ENCODE measurements around the gene MIS18A.
"Not testable (repeated sequence)": the region's sequence is repeated elsewhere in the genome, so short reads cannot be mapped to it uniquely, and the experiment has no call there.

Gene MIS18A

DNA sequence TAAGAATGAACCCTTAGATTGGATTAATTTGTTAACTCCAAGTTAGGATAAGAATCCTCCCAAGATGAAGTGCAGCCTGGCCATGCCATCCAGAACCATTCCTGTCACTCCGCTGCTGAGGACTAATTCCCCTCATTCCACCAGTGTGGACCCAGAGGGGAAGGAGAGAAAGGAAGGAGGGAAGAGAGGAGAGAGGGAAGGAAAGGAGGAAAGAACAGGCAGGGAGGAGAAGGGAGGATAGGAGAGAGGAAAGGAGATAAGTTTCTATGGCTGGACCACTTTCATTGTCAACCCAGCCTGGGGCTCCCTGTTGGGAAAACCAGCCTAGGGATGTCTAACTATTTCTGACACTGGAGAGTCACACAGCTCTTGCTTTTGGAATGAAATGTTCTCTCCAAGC lies 24.5 kb upstream of the MIS18A start:
- DNase-seq: no peak

DNA sequence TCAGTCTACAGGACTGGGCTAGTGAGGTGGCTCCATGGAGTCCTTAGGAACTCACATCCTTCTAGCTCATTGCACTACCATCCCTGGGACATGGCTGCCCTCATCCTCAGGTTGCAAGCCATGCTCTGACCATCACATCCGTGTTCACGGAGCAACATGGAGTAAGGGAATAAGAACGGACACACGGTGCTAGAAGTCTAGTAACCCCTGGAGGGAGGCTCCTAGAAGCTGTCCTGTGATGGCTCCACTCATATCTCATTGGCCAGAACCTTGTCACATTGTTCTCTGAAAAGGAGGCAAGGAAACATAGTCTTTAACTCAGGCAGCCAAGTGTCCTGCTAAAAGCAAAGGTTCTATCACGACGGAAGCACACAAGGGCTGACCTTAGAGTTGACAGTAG lies 23.7 kb upstream of the MIS18A start:
- no peak for DNase-seq

DNA sequence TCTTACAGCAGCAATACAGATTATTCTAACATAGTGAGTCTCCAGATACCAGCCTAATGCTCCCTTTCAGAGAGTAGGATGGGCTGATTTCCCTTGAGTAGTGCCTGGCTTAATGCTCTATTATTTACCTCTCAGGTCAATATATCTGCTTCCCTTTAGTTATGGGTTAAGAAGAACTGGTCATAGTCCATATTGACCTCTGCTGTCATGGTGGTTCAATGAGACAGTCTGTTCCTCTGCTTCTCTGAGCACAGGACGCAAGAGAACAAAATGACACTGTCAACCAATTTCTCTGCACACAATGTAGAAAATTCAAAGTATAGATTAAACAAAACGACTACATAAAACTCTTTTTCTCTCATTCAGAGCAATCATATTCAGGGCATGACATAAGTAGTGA lies 22.7 kb upstream of the MIS18A start:
- DNase-seq: no peak

DNA sequence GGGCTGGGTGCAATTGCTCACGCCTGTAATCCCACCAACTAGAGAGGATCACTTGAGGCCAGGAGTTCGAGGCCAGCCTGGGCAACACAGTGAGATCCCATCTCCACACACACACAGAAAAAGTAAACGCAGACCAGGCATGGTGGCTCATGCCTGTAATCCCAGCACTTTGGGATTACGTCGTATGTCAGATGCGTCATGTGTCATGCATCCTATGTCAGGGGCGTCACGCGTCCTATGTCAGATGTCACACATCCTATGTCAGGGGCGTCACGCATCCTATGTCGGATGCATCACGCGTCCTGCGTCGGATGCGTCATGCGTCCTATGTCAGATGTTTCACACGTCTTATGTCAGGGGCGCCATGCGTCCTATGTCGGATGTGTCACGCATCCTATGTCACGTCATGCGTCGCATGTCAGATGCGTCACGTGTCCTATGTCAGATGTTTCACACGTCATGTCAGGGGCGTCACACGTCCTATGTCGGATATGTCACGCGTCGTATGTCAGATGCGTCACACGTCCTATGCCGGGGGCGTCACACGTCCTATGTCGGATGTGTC lies 21.4 kb upstream of the MIS18A start:
- DNase-seq: no peak

DNA sequence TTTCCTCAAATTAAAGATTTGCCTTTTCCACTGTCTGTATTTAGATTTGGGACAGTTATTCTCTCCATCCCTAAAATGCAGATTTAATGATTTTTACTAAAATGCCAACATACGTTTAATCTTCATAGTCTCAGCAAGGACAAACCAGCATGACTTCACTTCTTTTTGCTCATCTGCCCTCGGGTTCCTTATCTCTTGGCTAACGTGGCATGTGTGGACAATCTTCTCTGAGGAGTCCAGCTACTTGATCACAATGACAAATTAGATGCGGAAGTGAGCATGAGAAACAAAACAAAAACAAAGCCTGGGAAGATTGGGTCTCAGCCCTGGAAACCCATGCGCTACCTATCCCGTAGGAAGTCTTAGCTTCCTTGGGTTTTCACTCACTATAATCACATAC lies 20.8 kb upstream of the MIS18A start:
- DNase-seq: no peak

DNA sequence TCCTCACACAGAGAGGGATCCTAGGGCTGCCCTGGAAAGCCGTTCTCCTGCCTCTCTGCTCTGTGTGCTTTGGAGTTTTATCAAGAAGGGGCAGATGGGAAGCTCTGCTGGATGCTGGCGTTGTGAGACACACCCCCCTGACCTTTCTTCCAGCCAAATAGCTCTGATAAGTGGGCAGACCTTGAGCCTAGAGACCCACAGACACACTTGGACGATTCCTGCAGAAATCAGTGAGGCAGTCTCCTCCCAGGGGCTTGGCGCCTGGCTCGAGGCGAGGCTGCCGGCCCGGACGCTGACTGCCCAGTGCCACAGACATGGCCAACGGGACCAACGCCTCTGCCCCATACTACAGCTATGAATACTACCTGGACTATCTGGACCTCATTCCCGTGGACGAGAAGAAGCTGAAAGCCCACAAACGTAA lies 19.8 kb upstream of the MIS18A start, which contains the start of gene MRAP:
Gene MRAP (plus strand): TSS at position 198 of the 424 bp plus-strand sequence. CDS start 117 bp downstream, at position 315.
- no peak for DNase-seq

DNA sequence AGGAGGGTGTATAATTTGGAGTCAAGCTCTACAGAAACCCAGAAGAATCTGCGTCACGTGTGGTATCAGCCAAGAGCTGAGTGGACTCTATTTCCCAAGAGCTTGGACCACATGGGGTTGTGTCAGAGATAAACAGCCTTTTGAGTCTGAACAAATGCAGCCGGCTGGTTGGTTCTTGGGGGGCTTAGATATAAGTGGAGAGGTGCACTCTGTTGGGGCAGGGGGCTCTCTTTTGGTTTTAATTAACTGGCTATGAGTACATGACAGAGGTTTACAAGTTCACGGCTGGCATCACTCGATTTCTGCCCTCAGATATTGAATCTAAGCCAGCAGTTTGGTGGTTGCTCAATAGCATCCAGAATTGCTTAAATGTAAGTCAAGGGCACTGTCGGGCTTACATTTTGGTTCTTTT lies 19.3 kb upstream of the MIS18A start:
- DNase-seq: no peak

DNA sequence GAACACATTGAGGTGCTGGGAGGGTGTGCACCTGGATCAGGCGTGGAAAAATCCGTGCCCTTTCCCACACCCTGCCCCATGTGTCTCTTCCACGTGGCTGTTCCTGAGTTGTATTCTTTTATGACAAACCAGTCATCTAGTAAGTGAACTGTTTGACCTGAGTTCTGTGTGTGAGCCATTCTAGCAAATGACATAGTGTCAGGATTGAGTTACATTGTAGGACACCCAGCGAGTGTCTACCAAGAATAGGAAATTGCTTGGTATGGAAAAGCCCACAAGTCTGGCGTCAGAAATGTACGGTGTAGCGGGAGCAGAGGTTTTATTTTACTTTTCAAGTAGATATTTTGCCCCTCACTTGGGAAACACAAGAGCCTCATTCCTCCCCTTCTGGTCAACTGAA lies 18.6 kb upstream of the MIS18A start:
- DNase-seq: no peak

DNA sequence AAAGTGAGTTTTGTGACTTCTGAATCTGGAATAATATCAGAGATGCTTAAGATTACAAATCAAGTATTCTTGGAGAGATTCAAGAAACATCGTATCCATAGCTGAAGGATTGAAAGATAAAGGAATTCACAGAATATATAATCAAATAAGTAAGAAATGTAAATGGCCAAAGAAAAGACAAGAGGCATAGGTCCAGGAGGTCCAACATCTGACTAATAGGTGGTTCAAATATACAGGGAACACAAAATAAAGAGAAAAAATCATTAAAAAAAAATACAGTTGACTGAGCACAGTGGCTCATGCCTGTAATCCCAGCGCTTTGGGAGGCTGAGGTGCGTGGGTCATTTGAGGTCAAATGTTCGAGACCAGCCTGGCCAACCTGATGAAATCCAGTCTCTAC lies 6.6 kb upstream of the MIS18A start:
- DNase-seq: no peak

DNA sequence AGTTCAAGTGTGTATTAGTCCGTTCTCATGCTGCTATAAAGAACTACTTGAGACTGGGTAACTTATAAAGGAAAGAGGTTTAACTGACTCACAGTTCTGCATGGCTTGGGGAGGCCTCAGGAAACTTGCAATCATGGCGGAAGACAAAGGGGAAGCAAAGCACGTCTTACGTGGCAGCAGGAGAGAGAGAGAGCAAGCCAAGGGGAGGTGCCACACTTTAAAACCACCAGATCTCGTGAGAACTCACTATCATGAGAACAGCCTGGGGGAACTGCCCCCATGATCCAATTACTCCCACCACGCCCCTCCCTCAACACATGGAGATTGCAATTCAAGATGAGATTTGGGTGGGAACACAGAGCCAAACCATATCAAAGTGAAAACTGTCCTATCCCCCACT lies 4.1 kb upstream of the MIS18A start:
- no peak for DNase-seq

DNA sequence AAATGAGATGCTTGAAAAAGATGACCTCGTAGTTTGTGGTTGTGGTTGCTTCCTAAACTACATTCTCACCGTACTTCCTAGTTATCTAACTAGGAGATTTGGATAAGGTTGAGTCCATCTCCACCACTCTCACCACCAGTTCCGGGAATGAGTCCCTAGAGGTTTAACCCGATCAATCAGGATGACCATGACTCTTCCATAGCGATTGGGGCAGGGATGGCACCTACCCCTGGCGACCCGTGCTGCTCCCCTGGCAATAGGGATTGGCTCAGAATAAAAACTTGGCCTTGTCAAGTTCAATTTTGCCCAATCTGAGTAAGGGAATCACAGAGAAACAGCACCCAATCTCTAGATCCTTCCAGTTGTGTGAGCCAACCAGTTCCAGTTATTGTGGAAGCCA lies 2.7 kb upstream of the MIS18A start:
- no peak for DNase-seq

DNA sequence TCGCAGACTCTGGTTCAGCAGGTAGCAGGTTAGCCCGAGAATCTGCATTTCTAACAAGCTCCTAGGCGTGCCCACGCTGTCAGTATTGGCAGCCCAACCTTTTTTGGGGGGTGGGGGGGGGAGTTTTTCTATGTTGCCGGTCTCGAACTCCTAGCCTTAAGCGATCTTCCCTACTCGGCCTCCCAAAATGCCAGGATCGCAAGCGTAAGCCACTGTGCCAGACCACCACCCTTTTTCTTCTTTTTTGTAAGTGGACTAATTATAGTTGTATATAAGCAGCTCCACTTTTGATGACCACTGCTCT lies 480 bp upstream of the MIS18A start:
- DNase-seq: no peak

DNA sequence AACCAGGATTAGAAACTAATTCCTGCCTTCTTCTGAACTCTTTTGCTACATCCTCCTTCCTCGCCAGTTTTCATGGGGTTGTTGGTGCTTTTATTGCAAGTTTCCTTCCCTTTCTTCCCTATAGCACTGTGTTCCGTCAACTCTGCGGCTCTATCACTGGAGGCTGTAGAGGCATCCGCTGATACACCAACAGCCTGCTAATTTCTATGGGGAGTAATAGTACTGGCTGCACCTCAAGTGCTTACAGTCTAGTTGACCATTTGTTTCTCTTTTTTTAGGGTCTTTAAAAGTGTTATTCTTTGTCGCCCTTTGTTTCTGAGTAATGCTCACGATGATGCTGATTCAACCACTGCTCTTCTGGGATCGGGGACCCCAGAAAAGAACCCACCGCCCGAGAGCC lies 746 bp downstream of the MIS18A start:
- DNase-seq: no peak

DNA sequence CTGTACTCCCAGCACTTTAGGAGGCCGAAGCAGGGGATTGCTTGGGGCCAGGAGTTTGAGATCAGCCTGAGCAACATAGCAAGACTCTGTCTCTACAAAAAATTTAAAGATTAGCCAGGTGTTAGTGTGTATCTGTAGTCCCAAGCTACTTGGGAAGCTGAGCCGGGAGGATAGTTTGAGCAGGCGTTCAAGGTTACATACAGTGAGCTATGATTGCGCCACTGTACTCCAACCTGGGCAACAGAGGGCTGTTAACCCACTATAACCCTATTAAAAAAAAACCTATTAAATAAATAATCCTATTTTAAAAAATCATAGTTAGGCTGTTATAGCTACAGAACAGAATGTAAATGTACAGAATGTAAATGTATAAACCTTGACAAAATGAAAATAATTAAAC lies 2.2 kb downstream of the MIS18A start:
- DNase-seq: no peak

DNA sequence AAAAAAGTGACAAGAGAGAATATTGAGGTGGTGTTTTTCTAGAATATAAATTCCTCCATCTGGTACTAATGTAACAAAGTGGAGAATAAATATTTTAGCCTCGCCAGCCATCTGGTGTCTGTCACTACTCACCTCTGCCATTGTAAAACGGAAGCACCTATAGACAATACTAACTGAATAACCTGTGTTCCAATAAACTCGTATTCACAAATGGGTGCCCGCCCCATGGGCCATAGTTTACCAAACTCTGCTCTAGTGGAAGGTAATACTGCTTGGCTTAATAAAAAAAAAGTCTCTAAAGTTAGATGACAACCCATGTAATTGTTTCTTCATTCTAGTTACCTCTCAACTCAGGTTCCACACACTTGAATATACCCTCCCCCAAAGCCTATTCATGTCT lies 8.1 kb downstream of the MIS18A start:
- DNase-seq: no peak

DNA sequence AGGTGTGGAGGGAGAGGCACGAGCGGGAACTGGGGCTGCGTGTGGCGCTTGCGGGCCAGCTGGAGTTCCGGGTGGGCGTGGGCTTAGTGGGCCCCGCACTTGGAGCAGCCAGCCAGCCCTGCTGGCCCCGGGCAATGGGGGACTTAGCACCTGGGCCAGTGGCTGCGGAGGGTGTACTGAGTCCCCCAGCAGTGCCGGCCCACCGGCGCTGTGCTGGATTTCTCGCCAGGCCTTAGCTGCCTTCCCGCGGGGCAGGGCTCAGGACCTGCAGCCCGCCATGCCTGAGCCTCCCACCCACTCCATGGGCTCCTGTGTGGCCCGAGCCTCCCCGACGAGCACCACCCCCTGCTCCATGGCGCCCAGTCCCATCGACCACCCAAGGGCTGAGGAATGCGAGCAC lies 13.5 kb downstream of the MIS18A start:
- not testable (repeated sequence) for DNase-seq

DNA sequence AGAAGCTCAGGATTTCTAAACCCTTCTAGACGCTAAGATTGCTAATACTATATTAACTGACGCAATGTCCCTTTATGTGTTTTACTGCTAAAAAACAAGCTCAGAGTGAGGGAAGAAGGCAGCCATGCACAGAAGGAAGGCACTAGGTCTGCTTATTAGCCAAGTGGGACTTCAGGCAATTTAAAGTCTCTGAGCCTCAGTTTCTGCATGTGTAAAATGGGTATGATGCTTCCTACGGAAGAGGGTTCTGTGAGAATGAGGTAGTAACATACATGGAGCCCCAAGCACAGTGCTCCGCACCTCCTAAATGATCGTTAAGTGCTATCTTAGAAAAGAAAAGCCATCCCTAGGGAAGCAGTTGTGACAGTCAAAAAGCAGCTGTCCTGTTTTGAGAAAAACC lies 16.9 kb downstream of the MIS18A start:
- DNase-seq: no peak

DNA sequence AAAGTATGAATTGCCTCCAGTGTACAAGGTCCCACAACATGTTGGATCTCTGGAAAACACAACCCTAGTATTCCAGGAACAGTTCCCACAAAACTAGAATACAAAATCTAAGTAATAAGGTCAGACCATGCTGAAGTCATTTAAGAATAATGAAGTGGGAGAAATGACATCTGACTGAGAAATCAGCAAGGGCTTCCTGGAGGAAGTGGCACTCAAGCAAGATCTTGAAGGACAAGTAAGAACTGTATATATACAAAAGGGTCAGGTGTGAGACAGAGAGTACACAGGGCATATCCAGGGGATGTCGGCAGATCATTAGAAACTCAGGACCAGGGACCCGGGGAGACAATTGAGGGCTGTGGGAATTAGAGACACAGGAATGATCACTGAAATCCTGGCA lies 18.7 kb downstream of the MIS18A start:
- no peak for DNase-seq

DNA sequence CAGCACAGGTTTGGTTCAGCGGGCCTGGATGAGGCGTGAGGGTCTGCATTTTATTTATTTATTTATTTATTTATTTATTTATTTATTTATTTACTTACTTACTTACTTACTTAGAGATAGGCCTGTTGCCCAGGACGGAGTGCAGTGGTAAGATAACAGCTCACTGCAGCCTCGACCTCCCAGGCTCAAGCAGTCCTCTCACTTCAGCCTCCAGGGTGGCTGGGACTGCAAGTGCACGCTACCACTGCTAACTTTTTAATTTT lies 20.1 kb downstream of the MIS18A start:
- DNase-seq: not testable (repeated sequence)

DNA sequence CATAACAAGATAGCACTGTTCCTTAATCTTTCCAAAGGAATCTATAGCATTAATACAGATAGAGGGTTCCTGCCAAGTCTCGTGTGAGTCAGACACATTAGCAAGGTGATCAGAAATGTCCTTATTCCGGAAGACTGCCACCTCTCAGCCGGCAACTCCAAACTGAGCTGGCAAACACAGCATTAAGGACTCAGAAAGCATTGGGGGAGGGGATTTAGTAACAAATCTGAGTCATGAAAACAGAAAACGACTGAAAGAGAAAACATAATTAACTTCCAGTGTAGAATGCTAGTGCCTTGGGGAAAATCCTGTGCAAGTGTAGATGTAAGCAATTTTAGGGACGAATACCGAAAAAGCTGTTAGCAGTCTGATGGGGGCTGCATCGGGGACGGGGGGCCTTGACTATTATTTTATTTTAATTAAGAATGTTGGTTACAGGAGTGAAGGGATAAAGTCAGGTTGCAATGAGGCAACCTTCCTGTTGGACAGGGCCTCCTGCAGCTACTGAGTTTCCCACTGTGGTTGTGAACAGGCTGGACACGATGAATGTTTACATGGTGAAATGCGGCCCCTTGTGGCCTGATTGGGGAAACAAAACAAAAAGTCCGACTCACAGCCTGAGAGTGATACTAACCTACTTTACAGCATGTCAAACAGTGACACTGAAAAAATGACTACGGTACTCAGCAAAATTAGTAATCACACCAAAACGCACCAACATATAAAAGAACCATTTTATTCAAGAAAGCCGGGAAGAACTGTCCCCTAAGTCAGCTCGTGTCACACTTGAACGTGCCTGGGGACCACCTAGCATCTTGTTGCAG lies 20.7 kb downstream of the MIS18A start:
- peak; percentile 68 for DNase-seq

DNA sequence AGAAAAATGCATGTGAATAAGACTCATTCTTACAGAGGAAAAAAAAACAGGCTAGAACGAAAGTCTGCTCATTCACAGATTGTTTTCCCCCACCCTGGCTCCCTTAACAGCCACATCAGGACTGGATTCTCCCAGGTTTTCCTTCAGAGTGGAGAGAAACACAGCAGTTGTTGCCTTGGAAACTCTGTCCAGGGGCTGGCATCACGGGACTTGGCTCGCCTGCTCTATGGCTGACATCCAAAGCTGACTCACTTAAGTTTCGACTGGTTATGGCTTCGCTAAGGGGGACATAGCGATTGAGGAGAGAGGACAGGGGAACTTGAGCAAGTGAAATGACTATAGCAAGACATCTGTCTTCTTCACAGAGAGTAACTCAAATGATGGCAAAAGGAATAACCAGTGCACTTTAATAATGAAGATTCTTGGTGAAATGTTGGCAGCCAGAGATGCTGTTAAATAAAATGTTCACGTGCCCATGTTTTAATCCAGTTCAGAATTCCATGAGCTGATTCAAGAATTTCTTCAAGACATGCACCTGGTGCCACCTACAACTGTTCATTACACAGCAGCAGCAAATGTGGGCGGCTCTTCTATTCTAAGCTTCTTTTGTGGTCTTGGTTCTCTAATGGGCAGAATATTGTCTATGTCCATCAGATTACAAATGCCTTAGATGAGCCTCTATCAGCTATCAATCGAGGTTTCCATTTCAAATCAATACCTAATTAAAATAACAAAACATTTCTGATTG lies 21.8 kb downstream of the MIS18A start:
- DNase-seq: peak; percentile 66

DNA sequence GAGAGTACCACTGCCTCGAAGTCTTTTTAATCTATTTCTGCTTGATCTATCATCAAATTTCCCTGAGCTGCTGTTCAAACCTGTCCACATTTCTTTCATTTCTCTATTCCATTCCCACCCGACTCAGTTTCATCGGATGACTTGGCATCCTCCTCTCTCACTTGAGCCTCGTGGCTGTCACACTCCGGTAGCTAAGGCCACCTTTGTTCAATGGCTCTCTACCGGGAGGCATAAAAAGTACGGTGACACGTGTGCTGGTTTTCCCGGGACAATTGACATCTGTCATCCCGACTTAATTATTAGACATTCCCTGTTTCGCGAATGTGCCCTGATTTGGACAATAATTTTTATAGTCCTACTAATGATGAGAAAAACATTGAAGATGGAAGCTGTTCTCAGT lies 22.6 kb downstream of the MIS18A start:
- DNase-seq: no peak

DNA sequence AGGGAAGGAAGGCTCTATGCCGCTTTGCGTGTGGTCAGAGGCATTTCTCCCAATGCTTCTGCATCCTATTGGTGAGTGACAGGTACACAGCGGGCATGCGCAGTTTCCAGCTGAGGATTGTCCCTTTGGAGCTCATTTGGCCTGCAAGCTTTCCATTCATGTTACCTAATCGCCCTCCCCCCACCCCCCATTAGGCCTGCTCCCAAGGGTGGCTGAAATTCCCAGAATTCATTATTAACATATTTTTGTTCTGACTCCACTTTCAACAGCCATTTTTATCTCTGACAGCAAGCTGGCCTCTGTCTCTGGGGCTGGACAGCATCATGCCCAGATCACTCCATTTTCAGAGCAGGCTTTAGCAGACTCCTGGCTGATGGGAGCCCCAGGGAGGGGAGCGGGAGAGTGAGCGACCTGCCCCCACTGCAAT lies 25.6 kb downstream of the MIS18A start:
- DNase-seq: peak; percentile 25

DNA sequence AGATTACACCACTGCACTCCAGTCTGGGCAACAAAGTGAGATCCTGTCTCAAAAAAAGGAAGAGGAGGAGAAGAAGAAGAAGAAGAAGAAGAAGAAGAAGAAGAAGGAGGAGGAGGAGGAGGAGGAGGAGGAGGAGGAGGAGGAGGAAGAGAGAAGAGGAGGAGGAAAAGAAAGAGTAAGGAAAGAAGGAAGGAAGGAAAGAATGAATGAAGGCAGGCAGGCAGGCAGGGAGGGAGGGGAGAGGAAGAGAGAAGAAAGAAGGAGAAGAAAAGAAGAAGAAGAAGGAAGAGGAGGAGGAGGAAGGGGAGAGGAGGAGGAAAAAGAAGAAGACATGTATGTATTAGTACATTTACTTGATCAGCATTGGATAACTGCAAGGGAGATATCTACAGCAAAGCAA lies 26.7 kb downstream of the MIS18A start:
- DNase-seq: no peak

All from NCI-H226 (cell line).